CD14-positive monocyte (primary cell): Measurements from ENCODE around the gene FNDC7. TPM values are rescaled to one million over a fixed set of nuclear protein-coding genes. Genes with fewer than 3 reads are reported as not detected.

Source experiments
- DNase-seq, 3 donors: peaks; one replicate each; pipeline ENCODE4 v3.0.0-alpha.2; 2011 to 2022
- H2AFZ ChIP-seq: 2 replicates; pipeline ENCODE4 v1.6.0; 2012; ENCODE audit warnings: mild to moderate bottlenecking, low read depth, low read length, inconsistent platforms; ENCODE audit not compliant: insufficient read depth, poor library complexity, severe bottlenecking
- H3K27ac ChIP-seq, 2 donors: 1 replicate in 1 of 2; 2 replicates in 1 of 2; pipeline ENCODE4 v1.5.1; 2012 to 2013; ENCODE audit warnings: low read length in 2 of 2, control low read depth in 1 of 2, inconsistent platforms in 1 of 2, low read depth in 1 of 2, mild to moderate bottlenecking in 1 of 2
- H3K27me3 ChIP-seq, 2 donors: one replicate each; pipeline versions ENCODE4 v1.6.0 to v1.6.1; 2011 to 2013; ENCODE audit warnings: low read length in 2 of 2; ENCODE audit not compliant: control insufficient read depth in 2 of 2, insufficient read depth in 2 of 2
- H3K36me3 ChIP-seq, 2 donors: replicated peaks in 1 of 2; 1 replicate in 1 of 2; 2 replicates in 1 of 2; pipeline versions ENCODE4 v1.5.1 to v1.6.1; 2012 to 2013; ENCODE audit warnings: low read length in 2 of 2, control low read depth in 1 of 2, inconsistent platforms in 1 of 2, mild to moderate bottlenecking in 1 of 2; ENCODE audit not compliant: insufficient read depth in 2 of 2, control insufficient read depth in 1 of 2
- H3K4me1 ChIP-seq, 2 donors: 1 replicate in 1 of 2; 2 replicates in 1 of 2; pipeline versions ENCODE4 v1.5.1 to v1.6.1; 2012 to 2013; ENCODE audit warnings: low read length in 2 of 2, control low read depth in 1 of 2, inconsistent platforms in 1 of 2, mild to moderate bottlenecking in 1 of 2, moderate library complexity in 1 of 2; ENCODE audit not compliant: insufficient read depth in 2 of 2, control insufficient read depth in 1 of 2
- H3K4me2 ChIP-seq: replicated peaks from 2 replicates; pipeline ENCODE3; 2012; ENCODE audit warnings: low read length, moderate library complexity, mild to moderate bottlenecking; ENCODE audit not compliant: poor library complexity, severe bottlenecking; ENCODE audit errors: extremely low read depth
- H3K4me3 ChIP-seq, 3 experiments: fragments of 200-600 bp in 1 of 3; sonication (generic) in 1 of 3; replicated peaks in 1 of 3; 1 replicate in 2 of 3; 2 replicates in 1 of 3; pipeline ENCODE4 v1.5.1; 2011 to 2013; ENCODE audit warnings: low read length in 3 of 3, mild to moderate bottlenecking in 3 of 3, control low read depth in 2 of 3, low read depth in 2 of 3, inconsistent platforms in 1 of 3, moderate library complexity in 1 of 3
- H3K79me2 ChIP-seq: 2 replicates; pipeline ENCODE4 v1.6.0; 2012; ENCODE audit warnings: mild to moderate bottlenecking, control low read depth, inconsistent platforms, low read length, moderate library complexity; ENCODE audit not compliant: insufficient read depth
- H3K9ac ChIP-seq: 2 replicates; pipeline ENCODE4 v1.6.0; 2017; ENCODE audit warnings: low read length, mild to moderate bottlenecking; ENCODE audit not compliant: insufficient read depth, poor library complexity, severe bottlenecking
- H3K9me3 ChIP-seq, 2 donors: replicated peaks in 1 of 2; 1 replicate in 1 of 2; 2 replicates in 1 of 2; pipeline versions ENCODE4 v1.5.1 to v1.6.1; 2012 to 2013; ENCODE audit warnings: low read length in 2 of 2, control low read depth in 1 of 2; ENCODE audit not compliant: control insufficient read depth in 1 of 2, insufficient read depth in 1 of 2
- H4K20me1 ChIP-seq: 2 replicates; pipeline ENCODE4 v1.6.0; 2012; ENCODE audit warnings: mild to moderate bottlenecking, low read length, control low read depth, moderate library complexity; ENCODE audit not compliant: insufficient read depth
- H3K27ac Mint-ChIP-seq, 7 donors: one replicate each; pipeline ENCODE4 v1.8.0; 2020; ENCODE audit warnings: mild to moderate bottlenecking in 7 of 7, mixed read lengths in 7 of 7, moderate library complexity in 6 of 7, inconsistent platforms in 2 of 7
- H3K27me3 Mint-ChIP-seq, 3 donors: one replicate each; pipeline ENCODE4 v1.8.0; 2021 to 2022; ENCODE audit warnings: low read depth in 3 of 3, mild to moderate bottlenecking in 3 of 3, mixed read lengths in 3 of 3, moderate library complexity in 3 of 3, inconsistent platforms in 1 of 3
- H3K36me3 Mint-ChIP-seq, 2 donors: one replicate each; pipeline ENCODE4 v1.8.0; 2020; ENCODE audit warnings: mixed read lengths in 2 of 2, inconsistent platforms in 1 of 2, mild to moderate bottlenecking in 1 of 2
- H3K4me1 Mint-ChIP-seq: one replicate; pipeline ENCODE4 v1.8.0; 2020; ENCODE audit warnings: mild to moderate bottlenecking, mixed read lengths
- H3K4me3 Mint-ChIP-seq, 2 donors: one replicate each; pipeline ENCODE4 v1.8.0; 2020; ENCODE audit warnings: mild to moderate bottlenecking in 2 of 2, mixed read lengths in 2 of 2, moderate library complexity in 1 of 2
- H3K9me3 Mint-ChIP-seq, 7 donors: one replicate each; pipeline ENCODE4 v1.8.0; 2020 to 2022; ENCODE audit warnings: mixed read lengths in 7 of 7, mild to moderate bottlenecking in 6 of 7, moderate library complexity in 6 of 7, inconsistent platforms in 2 of 7
- WGBS: methylation state at CpG from one replicate; pipeline ENCODE4 v1.1.5; 2013; ENCODE audit warnings: missing lambda C conversion rate; ENCODE audit not compliant: insufficient coverage; 5-methylcytosine and 5-hydroxymethylcytosine counted together
- intact Hi-C, 2 donors: fragments of 100-400 bp; cut with micrococcal nuclease; formaldehyde crosslinking; loops; one replicate each; pipeline versions ENCODE4 v1.15.0 to v1.15.1; 2023
- polyA plus RNA-seq, 3 donors: library from polyadenylated mRNA; depleted of rRNA in 1 of 3; unstranded in 2 of 3; stranded (reverse) in 1 of 3; fragments of 300-500 nt in 2 of 3; fragments of >200 nt in 1 of 3; fragmentation: Illumina TruSeq in 2 of 3; gene quantifications; 1 replicate in 2 of 3; 2 replicates in 1 of 3; pipeline ENCODE4 v1.2.3, GENCODE V29; 2012 to 2021
- TF ChIP-seq, protein P1 (sequence below): fragments of 200-600 bp; IDR thresholded peaks from one replicate; pipeline ENCODE4 v1.8.0; 2022; ENCODE audit warnings: antibody characterized with exemption, mild to moderate bottlenecking

The FNDC7 gene
- polyA plus RNA-seq, 3 donors: 0.07 TPM; not detected in 2

DNA sequence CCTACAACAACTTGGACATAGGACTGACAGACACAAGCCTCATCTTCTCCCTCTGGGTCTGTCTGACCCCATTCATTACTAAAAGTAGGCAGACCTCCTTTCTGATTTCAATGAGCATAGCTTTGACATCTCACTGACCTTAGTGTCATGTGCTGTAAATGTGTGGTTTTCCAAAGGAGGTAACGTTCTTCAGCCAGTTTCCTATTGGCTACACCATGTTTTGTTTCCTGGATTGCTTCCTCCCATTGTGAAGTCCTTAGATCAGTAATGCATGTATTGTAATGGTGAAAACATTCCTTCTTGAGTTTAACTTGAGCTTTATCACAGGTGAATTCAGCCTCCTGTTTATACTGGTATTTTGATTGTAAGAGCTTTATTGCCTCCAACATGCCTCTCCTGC lies 54.4 kb downstream of the FNDC7 start:
- TF ChIP-seq, protein P1, sequence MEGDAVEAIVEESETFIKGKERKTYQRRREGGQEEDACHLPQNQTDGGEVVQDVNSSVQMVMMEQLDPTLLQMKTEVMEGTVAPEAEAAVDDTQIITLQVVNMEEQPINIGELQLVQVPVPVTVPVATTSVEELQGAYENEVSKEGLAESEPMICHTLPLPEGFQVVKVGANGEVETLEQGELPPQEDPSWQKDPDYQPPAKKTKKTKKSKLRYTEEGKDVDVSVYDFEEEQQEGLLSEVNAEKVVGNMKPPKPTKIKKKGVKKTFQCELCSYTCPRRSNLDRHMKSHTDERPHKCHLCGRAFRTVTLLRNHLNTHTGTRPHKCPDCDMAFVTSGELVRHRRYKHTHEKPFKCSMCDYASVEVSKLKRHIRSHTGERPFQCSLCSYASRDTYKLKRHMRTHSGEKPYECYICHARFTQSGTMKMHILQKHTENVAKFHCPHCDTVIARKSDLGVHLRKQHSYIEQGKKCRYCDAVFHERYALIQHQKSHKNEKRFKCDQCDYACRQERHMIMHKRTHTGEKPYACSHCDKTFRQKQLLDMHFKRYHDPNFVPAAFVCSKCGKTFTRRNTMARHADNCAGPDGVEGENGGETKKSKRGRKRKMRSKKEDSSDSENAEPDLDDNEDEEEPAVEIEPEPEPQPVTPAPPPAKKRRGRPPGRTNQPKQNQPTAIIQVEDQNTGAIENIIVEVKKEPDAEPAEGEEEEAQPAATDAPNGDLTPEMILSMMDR: no peak

DNA sequence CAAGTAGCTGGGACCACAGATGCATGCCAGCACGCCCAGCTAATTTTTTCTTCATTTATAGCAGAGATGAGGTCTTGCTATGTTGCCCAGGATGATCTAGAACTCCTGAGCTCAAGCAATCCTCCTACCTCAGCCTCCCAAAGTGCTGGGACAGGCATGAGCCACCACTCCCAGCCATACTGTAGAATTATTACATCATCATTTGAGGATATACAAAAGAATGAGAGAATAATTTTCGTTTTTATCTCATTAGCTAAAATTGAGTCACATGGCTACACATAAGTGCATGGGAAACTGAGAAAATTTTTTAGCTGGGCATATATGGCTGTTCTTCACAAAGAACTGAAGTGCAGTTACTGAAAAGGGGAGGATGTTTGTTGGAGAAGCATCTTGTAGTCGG lies 55.0 kb downstream of the FNDC7 start:
- Histone ChIP-seq H3K36me3 (peaks cover 65 to 85% of the 10 kb centered on the region in 2 donors), H3K4me3 (no peak overlapping the region), H3K4me1 (no peaks in the 10 kb centered on the region), H3K27ac (no peak overlapping the region), H3K4me2 (no peak overlapping the region), H3K27me3 (no peaks in the 10 kb centered on the region), H2AFZ (no peak overlapping the region), H4K20me1 (peaks cover 73% of the 10 kb centered on the region), H3K9me3 (no peaks in the 10 kb centered on the region), H3K79me2 (peaks cover 22% of the 10 kb centered on the region), H3K9ac (no peak overlapping the region)
- WGBS: 100% methylated on average over 1 of the region's 3 CpGs
- Mint-ChIP-seq H3K27ac (no peak overlapping the region), H3K4me1 (no peaks in the 10 kb centered on the region), H3K36me3 (peaks cover 48 to 60% of the 10 kb centered on the region in 2 donors), H3K27me3 (no peaks in the 10 kb centered on the region), H3K9me3 (no peaks in the 10 kb centered on the region), H3K4me3 (no peak overlapping the region)
- intact Hi-C loops: no loop called here
- TF ChIP-seq, protein P1: no peak
- DNase-seq: no peak

More for the DNA sequence above, 54.4 kb downstream of the FNDC7 start:
- no peaks in the 10 kb centered on the region for H3K9me3 Mint-ChIP-seq
- 50% methylated on average over 1 of the region's 1 CpG for WGBS
- H3K4me1 ChIP-seq: no peaks in the 10 kb centered on the region
- peaks cover 67 to 87% of the 10 kb centered on the region in 2 donors for H3K36me3 ChIP-seq
- H3K4me1 Mint-ChIP-seq: no peaks in the 10 kb centered on the region
- H2AFZ ChIP-seq: no peak overlapping the region
- H3K79me2 ChIP-seq: peaks cover 22% of the 10 kb centered on the region
- no peak overlapping the region for H3K27ac Mint-ChIP-seq
- no peaks in the 10 kb centered on the region for H3K9me3 ChIP-seq
- no peaks in the 10 kb centered on the region for H3K27me3 ChIP-seq
- peaks cover 49 to 63% of the 10 kb centered on the region in 2 donors for H3K36me3 Mint-ChIP-seq
- DNase-seq: no peak
- intact Hi-C loops: no loop called here
- H3K4me3 ChIP-seq: no peak overlapping the region
- no peak overlapping the region for H3K9ac ChIP-seq
- peaks cover 73% of the 10 kb centered on the region for H4K20me1 ChIP-seq
- no peak overlapping the region for H3K27ac ChIP-seq
- no peak overlapping the region for H3K4me2 ChIP-seq
- H3K4me3 Mint-ChIP-seq: no peak overlapping the region
- no peaks in the 10 kb centered on the region for H3K27me3 Mint-ChIP-seq
